HG03139 (cell line): ENCODE data around the gene RND3.
A peak's percentile ranks its signal among the peaks of the same experiment; 100 is the strongest.

ENCODE experiments used
- ATAC-seq: cut with Tn5 transposase; IDR thresholded peaks from one replicate; pipeline ENCODE4 v1.9.1; 2021; ENCODE audit not compliant: unreplicated experiment

RND3 gene, protein sequence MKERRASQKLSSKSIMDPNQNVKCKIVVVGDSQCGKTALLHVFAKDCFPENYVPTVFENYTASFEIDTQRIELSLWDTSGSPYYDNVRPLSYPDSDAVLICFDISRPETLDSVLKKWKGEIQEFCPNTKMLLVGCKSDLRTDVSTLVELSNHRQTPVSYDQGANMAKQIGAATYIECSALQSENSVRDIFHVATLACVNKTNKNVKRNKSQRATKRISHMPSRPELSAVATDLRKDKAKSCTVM

DNA sequence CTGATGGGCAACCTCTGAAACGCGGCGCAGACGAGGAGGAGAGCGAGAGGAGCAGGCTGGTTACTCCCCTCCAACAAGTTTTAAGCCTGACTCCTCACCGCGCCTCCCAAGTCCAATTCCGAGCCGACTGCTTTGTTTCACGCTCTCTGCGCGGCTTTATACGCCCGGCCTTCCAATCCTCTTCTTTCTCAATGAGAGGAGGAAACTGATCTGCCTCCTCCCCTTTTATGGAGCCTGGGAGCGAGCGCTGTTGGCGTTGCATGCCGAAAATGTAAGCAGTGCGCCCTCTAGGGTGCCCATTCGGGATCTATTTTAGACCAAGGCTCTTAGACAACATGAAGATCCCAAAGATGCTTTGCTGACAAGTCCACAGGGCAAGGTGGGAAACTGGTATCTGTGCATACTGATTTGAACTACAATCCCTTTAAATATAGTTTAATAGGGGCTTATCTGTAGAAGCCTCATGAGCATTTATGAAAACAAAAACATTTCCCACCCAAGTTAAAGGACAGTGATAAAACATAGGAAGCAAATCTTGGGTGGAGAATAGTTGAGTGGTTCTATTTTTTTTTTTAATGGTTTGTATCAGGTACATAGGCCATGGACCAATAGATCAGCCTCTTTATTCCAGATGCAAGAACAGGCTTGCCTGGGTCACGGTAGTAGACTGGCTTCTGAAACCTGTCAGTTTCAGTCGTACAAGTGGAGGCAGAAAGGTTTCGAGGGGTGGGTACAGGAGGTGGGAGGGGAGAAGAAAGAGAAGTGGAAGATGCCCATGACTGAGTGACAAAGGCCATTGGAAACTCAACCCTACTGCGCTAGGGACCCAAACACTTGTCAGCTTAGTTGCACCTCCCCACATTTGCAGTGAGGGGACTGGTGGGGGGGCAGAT, at the start of gene RND3:
Gene RND3, minus strand, starts transcription at position 131 of the 893 bp plus-strand sequence. CDS start 250 bp downstream, outside the sequence.
- peak; percentile 85 for ATAC-seq

DNA sequence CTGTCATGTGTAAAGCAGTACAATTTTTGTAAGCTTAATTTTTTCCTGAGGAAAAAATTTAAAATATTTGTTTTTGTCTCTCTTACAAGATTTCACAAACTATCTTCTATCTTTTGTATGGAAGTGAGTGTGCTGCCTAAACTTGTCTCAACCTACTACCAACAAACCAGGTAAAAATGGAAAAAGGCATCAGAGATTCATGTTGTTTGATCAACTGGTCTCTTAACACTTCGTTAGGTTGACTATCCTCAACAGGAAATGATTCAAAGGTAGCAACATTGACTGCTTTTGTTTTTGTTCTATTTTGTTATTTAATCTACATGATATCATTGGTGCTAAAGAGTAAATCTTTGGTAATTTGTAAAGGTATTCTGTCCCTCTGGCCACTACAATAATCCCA, 47.7 kb upstream of the RND3 start:
- no peak for ATAC-seq

DNA sequence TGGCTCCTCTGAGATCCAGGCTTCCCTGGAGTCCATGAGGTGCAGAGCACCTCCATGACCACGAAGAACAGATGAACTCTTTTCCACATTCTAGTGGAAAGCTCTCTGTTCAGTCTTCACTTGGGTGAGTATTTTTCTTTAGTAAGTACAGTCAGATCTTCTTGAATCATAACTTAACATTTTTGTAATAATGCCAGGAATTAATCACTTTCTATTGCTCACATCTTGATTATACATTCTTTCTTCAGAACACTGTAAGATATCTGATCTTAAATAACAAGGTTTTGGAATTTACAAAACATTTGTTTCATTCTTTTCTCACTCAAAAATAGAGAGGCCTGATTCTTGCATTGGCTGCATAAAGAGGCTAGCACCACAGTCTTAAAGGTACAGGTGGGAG, 45.4 kb upstream of the RND3 start:
- ATAC-seq = no peak

DNA sequence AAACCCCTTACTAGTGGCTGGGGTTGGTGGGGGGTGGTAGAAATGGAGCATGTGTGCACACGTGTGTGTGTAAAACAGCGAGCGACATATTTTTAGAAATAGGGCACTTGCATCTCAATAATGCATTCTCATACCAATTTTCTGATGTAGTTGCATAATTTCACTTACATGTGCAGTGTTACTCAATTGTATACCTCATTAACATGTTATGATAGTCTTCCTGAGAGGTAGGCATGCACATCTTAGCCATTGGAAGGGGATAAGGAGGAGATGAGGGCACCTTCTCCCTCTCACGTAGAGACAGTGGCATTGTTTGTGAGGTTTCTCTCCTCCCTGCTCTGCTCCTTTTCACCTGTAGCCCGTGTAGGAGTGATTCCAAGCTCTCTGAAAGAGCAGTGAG, 44.6 kb upstream of the RND3 start:
- ATAC-seq = no peak

DNA sequence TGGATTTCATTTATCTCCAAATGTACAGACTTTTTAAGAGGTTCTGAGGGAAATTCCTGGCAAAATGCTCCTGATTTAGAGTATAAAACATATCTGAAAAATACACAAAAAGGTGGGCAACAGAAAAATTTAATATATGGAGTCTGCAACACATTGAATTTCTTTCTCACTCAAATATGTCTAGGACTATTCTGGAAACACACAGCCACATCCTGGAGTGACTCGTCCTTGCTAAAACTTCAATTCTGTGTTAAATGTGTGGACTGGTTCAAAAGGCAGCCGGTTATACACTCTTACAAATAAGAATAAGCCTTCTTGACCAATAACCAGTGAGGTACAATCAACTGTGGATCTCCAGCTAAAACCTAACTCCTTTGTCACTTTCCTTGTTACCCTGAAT, 44.1 kb upstream of the RND3 start:
- ATAC-seq = no peak

DNA sequence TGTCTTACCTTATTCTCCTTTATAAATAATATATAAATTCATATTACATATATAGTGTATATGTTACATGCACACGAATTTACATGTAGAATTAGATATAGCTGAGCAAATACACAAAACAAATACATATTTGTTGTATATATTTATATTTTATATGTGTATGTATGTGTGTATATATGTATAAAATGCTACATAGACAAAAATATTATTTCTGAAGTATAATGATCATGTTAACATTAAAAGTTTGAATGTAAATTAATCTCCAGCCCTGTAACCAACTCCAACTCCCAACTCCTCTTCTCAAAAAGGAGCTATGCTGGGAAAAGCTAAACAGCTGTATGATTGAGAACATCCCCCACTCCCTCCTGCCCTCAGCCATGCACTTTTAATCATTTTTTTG, 42.7 kb upstream of the RND3 start:
- ATAC-seq = no peak

DNA sequence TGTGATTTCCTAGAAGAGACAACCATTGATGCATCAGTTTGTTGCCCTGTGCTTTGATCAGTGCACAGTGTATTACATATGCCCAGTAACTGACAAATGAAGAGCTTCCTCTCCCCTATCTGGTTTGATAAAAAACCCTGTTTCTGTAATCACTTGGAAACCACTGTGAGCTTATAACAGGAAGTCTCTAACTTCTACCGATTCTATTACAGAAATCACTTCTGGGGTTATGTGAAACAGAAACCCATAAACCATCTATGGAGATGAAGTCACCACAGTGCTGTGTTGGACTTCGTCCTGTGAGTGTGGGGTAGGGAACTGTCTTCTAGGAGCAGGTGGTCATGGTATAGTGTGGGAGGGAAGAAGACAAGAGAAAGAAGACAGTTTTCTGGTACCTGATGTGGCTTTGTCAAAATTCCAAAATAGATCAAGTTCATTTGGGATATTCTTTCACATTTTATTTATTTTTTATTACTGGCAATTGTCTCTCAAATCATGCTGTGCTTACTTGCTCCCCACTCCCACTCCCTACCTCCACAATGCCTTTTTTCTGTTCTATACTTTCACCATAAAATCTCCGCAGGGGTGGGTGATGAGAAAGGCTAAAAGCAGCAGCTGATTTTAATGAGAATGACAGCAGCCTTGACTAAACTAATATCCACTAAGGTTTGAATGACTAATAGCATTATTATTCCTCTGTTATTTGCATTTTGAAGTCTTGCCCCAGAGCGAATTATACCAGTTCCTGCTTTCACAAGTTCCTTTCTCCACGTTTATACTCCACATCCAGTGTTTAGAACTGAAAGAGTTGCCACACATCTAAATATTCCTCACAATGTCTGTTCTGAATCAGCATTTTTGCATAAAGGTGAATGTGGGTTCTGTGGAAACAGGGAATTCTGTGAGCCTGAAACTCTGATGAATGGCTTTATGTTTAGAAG, 41.7 kb upstream of the RND3 start:
- peak; percentile 82 for ATAC-seq

DNA sequence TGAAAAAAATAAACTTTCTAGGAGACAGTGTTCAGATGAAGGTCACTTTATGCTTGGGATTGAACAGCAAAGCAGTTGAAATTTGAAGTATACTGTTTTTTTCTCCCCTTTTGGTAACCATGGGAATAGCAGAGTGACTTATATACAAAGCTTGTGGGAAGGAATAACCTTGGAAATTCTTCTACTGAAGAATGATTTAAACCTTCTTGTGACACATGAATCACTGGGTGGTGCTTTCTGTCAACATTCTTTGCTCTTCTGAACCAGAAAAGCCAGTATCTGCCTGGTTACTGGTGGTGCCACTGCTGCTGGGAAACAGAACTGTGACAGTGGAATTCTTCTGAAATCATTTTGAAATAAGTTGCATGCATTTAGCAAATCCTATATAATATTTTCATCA, 39.4 kb upstream of the RND3 start:
- ATAC-seq = no peak

DNA sequence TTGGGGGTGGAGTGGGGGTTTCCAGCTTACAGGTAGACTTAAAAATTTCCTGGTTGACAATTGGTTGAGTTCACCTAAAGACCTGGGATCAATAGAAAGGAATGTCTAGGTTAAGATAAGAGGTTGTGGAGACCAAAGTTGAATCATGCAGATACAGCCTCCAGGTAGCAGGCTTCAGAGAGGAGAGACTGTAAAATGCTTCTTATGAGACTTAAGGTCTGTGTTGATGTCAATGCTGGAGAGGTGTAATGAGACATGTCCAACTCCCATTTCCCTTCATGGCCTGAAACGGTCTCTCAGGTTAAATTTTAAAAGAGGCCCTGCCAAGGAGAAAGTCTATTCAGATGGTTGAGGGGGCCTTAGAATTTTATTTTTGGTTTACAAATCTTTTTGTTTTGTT, 38.5 kb upstream of the RND3 start:
- ATAC-seq = no peak

DNA sequence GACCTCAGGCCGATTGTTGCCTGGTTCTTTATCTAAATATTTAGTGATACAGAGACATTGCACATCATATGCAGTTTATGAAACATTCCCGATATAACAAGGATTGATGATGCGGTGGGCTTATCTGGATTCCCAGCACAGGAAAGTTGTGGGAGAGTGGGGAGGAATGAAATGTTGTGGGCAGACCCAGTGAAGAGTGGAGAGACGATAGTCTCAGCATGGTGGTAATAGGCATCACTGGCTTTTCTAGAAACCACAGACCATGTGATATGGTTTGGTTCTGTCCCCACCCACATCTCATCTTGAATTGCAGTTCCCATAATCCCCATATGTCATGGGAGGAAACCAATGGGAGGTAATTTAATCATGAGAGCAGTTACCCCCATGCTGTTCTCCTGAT, 34.8 kb upstream of the RND3 start:
- no peak for ATAC-seq

DNA sequence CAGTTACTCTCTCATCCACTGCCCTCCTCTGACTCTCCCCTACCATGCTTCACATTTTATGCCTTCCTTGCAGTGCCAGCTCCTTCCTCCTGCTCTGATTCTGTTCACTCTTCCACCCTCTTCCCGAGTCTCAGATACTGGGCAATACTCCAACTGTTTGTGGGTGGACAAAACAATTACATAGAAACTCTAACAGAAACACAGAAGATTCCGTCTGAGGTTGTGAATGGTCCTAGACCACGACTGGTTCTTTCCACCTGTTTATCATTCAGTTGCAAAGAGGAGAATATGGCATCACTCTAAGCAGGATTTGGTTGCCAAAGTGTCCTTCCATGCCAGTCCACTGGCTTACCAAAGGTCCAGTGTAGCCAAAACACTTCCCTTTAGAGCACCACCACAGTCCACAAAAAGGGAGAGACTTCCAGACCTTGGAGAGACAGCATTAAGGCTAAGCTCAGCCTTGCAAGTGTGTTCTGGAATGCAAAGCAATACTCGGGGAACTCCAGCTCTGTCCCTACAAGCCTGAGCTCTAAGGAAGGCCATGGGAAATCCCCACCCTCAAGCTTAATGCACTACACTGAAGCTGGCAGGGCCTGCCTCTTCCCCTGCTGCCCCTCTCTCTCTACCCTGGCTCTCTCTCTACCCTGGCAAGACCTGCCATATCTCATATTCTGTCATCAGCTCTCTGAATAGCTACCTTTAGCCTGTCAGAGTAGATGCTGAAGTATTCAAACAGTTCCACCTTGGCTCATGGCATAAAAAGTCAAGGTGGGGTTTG, 33.6 kb upstream of the RND3 start:
- no peak for ATAC-seq

DNA sequence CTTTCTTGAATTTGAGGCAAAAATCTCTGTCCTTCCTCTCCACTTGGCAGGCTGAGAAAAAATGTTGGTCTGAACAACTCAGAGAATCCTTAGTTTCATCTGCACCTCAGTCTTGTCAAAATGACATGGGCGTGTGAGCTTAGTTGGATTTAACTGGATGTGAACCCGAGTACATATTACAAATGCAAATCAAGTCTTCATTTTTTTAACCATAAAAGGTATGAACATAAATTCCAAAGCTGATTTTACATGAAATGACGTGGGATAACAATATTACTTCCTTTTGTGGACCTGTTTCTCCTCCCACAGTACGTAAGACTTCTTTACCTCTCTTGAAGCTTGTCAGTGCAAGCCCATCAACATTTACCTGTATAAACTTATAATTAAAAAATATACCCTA, 32.6 kb upstream of the RND3 start:
- no peak for ATAC-seq

DNA sequence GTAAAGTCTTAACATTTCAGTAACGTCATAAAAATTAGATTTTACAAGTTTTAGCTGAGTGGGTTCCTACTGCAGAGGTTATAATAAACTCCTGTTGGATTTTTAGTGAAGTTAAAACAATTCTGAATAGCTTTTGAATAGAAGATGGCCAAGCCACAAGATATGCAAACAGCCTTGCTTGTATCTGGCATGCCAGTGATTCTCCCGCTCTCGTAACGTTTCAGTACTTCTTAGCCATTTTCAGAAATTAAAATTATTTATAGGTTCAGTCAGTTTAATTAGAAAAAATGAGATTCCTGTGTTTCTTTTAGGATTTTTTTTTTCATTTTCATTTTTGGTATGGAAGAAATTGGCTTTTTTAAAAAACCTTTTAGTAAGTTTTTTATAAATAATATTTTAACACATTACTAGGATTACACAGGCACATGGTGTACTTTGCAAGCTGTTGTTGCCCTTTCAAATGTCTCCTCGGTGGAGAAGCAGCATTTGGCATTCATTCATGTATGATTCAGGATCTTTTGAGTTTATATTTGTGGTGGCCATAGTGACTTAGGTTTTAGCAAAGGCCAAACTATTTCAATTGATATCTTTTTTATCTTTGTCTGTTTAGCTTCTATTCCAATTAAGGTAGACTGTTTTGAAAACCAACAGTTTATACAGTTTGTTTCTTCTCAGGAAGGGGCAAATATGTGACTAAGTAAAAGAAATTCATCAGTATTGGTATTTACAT, 30.6 kb upstream of the RND3 start:
- ATAC-seq = no peak

DNA sequence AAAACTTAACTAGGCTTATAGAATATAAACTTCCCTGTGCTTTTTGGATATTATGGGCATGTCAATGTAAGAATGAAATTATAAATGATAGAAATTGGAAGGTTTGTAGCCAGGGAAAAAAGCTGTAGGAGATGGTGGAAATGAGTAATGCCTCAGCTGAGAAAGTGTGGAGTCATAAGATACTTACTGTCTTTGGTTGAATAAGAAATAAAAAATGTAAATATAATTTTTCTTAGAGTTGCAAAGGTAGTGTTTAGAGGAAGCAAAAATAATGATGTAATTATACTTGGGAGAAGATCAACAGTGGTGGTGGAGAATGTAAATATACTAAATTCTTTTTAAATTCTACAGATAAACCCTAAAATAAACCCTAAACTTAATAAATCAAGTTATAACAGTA, 26.2 kb upstream of the RND3 start:
- ATAC-seq = no peak

DNA sequence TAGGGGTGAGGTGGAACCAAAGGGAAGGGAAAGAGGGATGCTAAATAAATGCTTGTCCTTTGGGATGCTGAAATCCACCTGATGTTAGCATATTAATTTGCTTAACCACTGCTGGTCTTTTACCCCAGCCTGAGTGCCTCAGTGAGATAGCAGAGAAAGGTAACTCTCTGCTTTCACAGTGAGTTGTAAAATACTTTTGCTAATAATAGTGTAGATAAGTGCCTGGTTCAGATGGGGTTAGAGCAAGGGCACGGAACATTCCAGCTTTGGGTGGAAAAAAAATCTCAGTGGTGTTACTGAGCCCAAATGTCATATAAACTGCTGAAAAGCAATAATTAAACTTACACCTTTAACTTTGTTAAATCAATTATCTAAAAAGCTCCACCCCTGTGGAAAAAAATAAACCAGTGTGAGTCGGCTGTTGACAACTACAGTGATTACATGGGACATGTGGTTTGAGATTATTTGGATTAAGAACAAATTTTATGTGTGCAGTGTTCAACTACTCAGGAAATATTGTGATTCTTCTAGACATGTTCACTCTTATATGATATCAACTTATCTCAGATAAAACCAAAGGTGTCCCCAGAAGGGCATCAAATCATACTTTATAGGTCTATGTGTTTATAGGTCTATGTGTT, 21.1 kb upstream of the RND3 start:
- ATAC-seq = no peak

DNA sequence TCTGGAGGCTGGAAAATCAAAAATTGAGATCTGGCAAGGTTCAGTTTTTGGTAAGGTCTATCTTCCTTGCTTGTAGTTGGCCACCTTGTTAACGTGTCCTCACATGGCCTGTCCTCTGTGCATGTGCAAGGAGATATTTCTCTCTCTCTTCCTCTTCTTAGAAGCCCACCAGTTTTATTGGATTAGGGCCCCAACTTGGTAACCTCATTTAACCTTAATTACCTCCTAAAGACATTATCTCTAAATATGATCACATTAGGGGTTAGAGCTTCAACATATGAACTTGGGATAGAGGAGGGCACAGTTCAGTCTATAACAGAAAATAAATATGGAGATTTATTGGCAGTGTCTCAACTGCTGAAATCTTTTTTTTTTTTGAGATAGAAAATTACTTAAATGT, 19.6 kb upstream of the RND3 start:
- no peak for ATAC-seq

DNA sequence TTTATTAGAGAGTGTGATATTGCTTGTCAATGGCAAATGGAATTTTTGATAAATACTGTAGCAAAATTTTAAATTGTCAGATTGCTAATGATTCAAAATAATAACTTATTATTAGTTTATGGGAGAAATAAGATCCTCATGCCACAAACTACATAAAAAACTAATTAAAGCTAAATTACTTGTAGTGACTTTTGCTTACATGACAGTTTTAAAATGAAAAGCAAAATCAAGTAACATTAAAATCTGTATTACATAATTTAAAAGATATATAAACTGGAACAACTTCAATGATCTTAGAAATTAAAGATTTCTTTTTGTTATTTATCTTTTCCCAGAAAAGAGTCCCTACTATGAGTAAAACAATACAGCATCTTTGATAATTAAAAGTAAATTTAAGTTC, 17.7 kb upstream of the RND3 start:
- no peak for ATAC-seq

DNA sequence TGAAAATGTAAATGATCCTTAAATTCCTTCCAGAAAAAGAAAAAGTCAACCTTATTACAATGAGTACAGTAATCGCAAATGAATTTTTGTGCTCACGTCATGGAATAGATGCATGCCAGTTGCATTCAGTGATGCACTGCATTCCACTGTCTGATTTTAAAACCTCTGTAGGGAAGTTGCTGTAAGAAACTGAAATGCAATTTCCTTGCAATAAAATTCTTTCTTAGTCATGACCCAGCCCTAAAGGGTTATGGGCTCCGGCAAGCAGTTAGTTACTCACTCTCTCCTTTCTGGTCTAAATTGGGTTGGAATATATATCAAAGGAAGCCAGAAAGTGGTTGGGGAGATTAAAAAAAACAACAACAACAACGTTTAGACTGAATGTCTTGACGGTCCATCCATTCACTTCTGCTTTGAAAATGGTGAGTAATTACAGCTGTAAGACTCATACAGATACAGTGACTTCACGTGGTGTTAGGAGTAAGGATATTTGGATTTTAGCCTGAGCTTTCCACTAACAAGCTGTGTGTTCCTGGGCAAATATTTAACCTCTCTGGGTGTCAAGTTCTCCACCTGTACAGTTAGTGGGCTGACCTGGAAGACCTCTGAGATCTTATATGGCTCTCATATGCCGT, 8.6 kb upstream of the RND3 start:
- ATAC-seq = no peak

DNA sequence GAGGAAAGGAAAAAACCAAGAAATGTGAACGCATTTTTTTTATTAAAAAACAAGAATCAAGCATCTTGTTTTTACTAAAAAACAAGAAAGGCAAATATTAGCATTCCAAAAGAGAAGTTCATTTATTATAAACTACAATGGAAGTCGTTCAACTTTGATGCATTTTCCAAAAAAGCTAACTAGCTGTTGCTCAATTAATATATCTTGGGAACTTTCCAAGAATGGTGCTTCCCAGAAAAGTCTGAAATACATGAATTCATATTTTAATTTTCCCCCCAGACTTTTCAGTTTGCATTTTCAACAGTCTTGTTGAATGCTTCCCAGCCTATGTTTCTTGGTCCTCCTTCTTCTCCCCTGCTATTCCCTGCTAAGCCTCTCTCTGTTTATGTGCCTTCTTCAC, 7.5 kb upstream of the RND3 start:
- ATAC-seq = no peak
